NB4 (cell line): Measurements from ENCODE around the gene DNAJC7.
"Not testable (repeated sequence)": the region's sequence is repeated elsewhere in the genome, so short reads cannot be mapped to it uniquely, and the experiment has no call there.

Experiments used
- DNase-seq: peaks from one replicate; pipeline ENCODE4 v3.0.0; 2010; ENCODE audit warnings: low read depth
- H3K4me3 ChIP-seq: one replicate; pipeline ENCODE4 v1.5.1; 2011; ENCODE audit warnings: mild to moderate bottlenecking, low read depth, low read length, moderate library complexity
- MAX ChIP-seq: IDR thresholded peaks from 2 replicates; pipeline ENCODE4 v1.6.1; 2011; ENCODE audit warnings: low read depth, low read length
- MYC ChIP-seq: IDR thresholded peaks from 2 replicates; pipeline ENCODE4 v1.6.1; 2011; ENCODE audit warnings: low read depth, low read length
- POLR2A ChIP-seq: IDR thresholded peaks from 2 replicates; pipeline ENCODE4 v1.6.1; 2011; ENCODE audit warnings: mild to moderate bottlenecking; ENCODE audit not compliant: insufficient read length; ENCODE audit errors: extremely low read depth
- TF ChIP-seq, protein P1 (sequence below): IDR thresholded peaks from one replicate; pipeline ENCODE4 v1.5.1; 2012; ENCODE audit warnings: low read depth, low read length

The DNAJC7 gene

DNA sequence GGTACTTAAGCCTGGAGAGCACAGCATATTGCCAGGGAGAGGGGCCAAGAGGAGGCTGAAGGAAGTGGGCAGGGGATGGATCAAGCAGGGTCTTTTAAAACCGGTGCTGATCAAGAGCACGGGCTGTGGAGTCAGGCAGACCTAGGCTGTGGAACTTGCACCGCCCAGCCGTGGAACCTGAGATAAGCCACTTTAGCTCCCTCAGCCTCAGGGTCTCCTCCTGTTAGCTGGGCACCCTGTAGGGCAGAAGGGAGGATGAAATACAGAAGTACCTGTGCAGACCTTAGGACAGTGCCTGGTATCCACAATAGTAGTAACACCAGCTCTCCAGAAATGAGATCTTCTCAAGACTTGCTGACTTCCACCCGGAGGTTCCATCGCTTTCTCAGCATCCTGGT, 77.5 kb downstream of the DNAJC7 start:
- no peak for DNase-seq
- no peak overlapping the region for H3K4me3 ChIP-seq
- TF ChIP-seq POLR2A = no peak
- TF ChIP-seq, protein P1, sequence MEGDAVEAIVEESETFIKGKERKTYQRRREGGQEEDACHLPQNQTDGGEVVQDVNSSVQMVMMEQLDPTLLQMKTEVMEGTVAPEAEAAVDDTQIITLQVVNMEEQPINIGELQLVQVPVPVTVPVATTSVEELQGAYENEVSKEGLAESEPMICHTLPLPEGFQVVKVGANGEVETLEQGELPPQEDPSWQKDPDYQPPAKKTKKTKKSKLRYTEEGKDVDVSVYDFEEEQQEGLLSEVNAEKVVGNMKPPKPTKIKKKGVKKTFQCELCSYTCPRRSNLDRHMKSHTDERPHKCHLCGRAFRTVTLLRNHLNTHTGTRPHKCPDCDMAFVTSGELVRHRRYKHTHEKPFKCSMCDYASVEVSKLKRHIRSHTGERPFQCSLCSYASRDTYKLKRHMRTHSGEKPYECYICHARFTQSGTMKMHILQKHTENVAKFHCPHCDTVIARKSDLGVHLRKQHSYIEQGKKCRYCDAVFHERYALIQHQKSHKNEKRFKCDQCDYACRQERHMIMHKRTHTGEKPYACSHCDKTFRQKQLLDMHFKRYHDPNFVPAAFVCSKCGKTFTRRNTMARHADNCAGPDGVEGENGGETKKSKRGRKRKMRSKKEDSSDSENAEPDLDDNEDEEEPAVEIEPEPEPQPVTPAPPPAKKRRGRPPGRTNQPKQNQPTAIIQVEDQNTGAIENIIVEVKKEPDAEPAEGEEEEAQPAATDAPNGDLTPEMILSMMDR = no peak

DNA sequence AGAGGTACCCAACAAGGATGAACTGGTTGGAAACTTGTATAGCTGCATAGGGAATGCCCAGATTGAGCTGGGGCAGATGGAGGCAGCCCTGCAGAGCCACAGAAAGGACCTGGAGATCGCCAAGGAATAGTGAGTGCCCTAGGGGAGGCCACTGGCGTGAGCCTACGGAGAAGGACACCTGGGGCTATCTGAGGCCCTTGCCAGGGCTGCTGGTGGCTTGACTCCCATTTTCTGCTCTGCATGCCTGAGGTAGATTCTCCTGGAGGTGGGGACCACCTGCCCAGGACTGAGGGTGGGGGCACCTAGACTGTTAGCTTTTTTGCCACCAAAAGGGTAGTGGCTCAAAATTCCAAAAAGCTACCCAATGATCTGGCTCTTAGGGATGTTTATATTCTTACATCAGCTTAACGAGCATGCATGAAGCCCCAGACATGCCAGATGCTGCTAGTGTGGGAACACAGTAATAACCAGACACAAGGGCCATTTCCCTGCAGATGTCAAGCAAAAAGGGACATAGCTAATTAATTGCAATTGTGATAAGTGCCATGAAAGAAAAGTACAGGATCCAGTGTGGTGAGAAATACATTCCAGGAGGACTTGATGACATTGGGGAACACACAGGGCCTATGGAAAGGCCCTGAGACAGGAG, 78.1 kb downstream of the DNAJC7 start:
- DNase-seq = no peak
- TF ChIP-seq POLR2A = no peak
- H3K4me3 ChIP-seq = no peak overlapping the region

DNA sequence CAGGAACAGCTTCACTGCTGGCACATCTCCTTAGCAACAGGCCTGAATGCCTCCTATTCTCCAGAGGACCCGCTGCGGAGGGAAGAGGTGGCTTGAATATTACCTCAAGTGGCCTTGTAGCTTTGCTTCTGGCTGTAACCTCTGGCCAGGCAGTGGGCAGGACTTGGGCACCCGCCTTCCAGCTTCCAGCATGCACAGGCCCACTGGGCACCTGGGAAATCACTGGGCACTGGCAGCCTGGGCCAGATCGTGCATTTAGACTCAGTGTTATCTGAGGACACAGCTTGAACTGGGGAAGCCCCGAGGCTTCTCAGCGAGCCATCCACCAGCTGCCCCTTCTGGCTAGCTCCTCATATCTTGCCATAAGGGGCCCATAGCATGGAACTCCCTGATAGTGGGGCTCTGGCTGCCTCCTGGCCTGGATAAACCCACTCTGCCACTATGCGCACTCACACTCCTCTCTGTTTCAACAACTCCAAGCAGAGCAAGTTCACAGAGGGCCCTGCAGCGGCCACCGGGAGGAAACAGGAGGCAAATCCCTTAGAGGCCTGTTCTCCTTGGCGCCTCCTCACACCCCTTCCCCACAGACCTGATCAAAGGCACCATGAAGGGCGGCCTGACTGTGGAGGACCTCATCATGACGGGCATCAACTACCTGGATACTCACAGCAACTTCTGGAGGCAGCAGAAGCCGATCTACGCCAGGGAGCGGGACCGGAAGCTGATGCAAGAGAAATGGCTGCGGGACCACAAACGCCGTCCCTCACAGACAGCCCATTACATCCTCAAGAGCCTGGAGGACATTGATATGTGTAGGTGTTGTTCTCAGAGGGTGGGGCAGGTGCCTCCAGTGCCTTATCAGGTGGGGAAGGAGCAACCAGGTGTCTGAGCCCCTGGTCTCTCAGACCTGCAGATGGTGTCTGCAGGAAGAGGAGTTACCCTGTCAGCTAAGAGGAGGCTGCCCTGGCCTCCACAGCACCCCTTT, 79.0 kb downstream of the DNAJC7 start:
- DNase-seq = no peak
- TF ChIP-seq MYC = no peak
- TF ChIP-seq, protein P1 = no peak
- TF ChIP-seq POLR2A = no peak
- no peak for TF ChIP-seq MAX
- no peak overlapping the region for H3K4me3 ChIP-seq

DNA sequence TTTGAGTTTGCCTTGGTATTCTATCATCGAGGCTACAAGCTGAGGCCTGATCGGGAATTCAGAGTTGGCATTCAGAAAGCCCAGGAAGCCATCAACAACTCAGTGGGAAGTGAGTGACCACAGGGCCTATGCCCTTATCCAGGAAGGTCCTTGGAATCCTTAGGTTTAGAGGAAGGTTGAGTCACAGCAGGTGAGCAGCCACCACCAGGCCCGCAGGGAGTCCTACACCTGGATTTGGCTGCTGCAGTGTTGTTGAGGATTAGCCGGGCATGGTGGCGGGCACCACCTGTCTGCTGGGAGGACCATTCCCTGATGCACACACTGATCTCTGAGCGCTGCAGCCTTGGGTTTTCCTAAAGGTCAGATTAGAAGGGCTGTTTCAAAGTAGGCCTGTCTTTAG, 81.6 kb downstream of the DNAJC7 start:
- TF ChIP-seq, protein P1 = no peak
- no peak for TF ChIP-seq POLR2A
- TF ChIP-seq MYC = no peak
- TF ChIP-seq MAX = no peak
- no peak for DNase-seq
- H3K4me3 ChIP-seq = no peak overlapping the region

- TF ChIP-seq MYC = no peak
- TF ChIP-seq MAX = no peak
- H3K4me3 ChIP-seq = peak overlapping the region; percentile 23
- DNase-seq = peak; percentile 76
Measured at GRCh38 chr17:41932816-41933389, 84.3 kb downstream of the DNAJC7 start.

- not testable (repeated sequence) for H3K4me3 ChIP-seq, DNase-seq
Measured at GRCh38 chr17:41931715-41932114, 85.5 kb downstream of the DNAJC7 start.

GRCh38 chr17:41930833-41931156, 86.4 kb downstream of the DNAJC7 start:
- DNase-seq, H3K4me3 ChIP-seq: not testable (repeated sequence)
